ENCODE data around the gene JAML.

DNA sequence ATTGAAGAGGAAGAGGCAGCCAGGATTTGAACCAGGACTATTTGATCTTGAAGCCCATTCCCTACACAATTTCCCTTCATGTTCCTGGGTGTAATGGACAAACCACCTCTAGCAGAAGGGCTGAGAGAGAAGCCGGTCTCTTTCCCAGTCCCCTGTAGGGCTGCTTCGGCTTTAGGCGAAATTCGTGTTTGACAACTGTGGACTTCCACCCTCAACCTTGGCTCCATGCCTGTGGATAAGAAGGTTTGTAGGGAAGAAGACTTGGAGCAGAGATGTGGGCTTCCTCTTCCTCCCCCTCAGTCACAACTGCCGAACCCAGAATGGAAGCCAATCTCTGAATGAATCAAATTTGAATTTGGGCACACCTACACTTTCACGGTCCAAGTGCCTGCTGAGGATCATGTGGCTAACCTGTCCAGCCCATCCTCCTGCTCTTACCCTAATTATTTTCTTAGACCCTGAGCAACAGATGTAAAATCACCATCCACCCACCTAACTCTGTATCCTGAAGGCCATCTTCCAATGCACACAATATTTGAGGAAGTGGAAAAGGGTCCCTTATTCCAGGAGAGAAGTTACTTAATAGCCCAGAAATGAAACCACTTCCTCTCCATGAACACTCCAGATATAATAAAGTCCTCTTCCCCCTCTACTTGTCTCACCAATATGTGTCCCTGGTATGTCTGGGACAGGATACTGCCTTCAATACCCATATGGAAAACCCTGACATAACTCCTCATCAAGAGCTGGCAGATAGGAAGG is 38.3 kb downstream of the JAML start:
- TF ChIP-seq CTCF (IDR thresholded peaks at IDR 0.05) (no peak), POLR2AphosphoS5 (IDR thresholded peaks at IDR 0.05) (no peak), POLR2A (IDR thresholded peaks at IDR 0.05) (no peak)
